ENCODE results near the gene ADSS1. TPM values are rescaled to one million over a fixed set of nuclear protein-coding genes. Genes with fewer than 3 reads are reported as not detected.

Gene ADSS1
- total RNA-seq, 5 donors from 2014 or later (not counting 1 experiment from before 2014, with no cell fraction given): 2.4 to 5.7 (median 3.5) TPM

DNA sequence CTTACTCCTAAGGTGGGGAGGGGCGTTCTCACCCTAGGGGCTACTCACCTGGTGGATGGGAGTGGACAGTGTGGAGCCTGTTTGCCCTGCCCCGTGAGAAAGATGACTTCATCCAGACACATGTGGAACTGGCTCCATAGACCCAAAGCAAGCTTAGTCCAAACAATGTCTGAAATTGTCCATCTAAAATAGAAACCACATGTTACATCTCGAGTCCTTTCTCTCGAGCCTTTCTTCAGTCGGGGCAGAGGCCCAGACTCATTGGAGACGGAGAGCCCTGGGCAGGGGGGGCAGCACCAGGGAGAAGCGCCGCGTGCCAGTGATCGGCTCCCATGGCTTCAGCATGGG is 33.2 kb downstream of the ADSS1 start:
- H3K36me3 ChIP-seq (ENCODE audit: control insufficient read depth in 2 of 2, extremely low read depth in 1 of 2, insufficient read depth in 1 of 2, low read length in 1 of 2): peaks cover 1 to 62% of the 10 kb centered on the region in 2 donors

DNA sequence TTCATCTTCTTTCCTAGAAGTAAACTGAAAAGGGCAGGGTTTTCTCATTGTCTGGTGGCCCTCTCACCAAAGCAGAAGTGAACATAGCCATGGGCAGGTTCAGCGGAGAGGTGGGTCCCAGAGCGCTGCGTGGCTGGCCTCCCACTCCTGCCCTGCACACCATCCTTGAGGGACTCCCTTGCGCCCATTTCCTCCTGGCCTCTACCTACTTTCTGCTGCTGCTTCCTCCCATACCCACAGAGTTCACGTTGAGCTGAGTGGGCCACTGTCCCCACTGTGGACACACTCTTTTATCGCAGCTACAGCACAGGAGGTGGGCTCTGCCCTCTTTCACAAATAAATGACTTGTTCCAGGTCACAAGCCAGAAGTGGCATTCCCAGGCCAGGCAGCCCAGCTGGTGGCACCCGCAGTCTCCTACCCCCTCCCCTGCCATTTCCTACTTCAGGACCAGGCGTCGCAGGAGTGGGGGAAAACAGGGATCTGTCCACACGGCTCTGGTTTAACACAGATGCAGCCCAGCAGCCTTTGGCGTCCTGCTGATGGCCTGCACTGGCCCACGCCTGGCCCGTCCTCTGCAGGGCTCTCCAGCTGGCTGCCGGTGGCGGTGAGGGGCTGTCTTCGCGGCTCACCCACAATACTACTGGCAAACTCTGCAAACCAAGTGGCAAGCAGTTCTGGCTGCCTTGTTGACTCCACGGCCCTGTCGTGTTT is 33.8 kb downstream of the ADSS1 start:
- WGBS (ENCODE audit: insufficient coverage): 91% methylated on average over 19 of the region's 19 CpGs
- H3K4me1 Mint-ChIP-seq: peaks cover 35 to 53% (median 35%) of the 10 kb centered on the region in 3 donors
- Histone ChIP-seq H3K4me1 (ENCODE audit: control insufficient read depth in 1 of 2, extremely low read depth in 1 of 2, insufficient read depth in 2 of 2, low read length in 2 of 2) (peaks cover 10 to 41% of the 10 kb centered on the region in 2 experiments), H3K4me3 (ENCODE audit: control insufficient read depth in 1 of 2, extremely low read depth in 1 of 2, low read length in 1 of 2) (no peak overlapping the region), H3K27ac (ENCODE audit: low read length) (no peak overlapping the region), H3K36me3 (ENCODE audit: control insufficient read depth in 2 of 2, extremely low read depth in 1 of 2, insufficient read depth in 1 of 2, low read length in 1 of 2) (peaks cover 2 to 62% of the 10 kb centered on the region in 2 donors), H3K9me3 (no peaks in the 10 kb centered on the region), H3K27me3 (replicated peaks in 1 of 2; ENCODE audit: control insufficient read depth in 2 of 2, extremely low read depth in 1 of 2, insufficient read depth in 2 of 2, low read length in 1 of 2) (no peaks in the 10 kb centered on the region)
- H3K4me3 Mint-ChIP-seq: no peak overlapping the region
- DNase-seq: no peak
- ChIA-PET CTCF (interaction anchor here in 1 of 2 donors (1.2 kb wide), 1 partner anchor 11 kb away, joined by 4 read pairs; no protein-coding TSS in a partner anchor), POLR2A (interaction anchor here in 1 of 2 donors (0.6 kb wide), 1 partner anchor 1291 kb away, joined by 3 read pairs; no protein-coding TSS in a partner anchor)
- H3K36me3 Mint-ChIP-seq: peaks cover 34% of the 10 kb centered on the region
- no peak for ATAC-seq (replicated peaks in 1 of 4)
- no peaks in the 10 kb centered on the region for H3K27me3 Mint-ChIP-seq
- peak overlapping the region in 1 of 2 donors; percentile 28 for H3K27ac Mint-ChIP-seq
- H3K9me3 Mint-ChIP-seq: no peaks in the 10 kb centered on the region

More for the DNA sequence above, 33.2 kb downstream of the ADSS1 start:
- H3K4me1 ChIP-seq (ENCODE audit: control insufficient read depth in 1 of 2, extremely low read depth in 1 of 2, insufficient read depth in 2 of 2, low read length in 2 of 2): peaks cover 10 to 43% of the 10 kb centered on the region in 2 experiments
- Mint-ChIP-seq H3K36me3 (peaks cover 32% of the 10 kb centered on the region), H3K4me1 (peaks cover 37 to 53% (median 40%) of the 10 kb centered on the region in 3 donors), H3K27ac (peak overlapping the region in 1 of 2 donors; percentile 66), H3K27me3 (no peaks in the 10 kb centered on the region), H3K4me3 (peak overlapping the region in 1 of 3 donors; percentile 19), H3K9me3 (no peaks in the 10 kb centered on the region)
- H3K9me3 ChIP-seq: no peaks in the 10 kb centered on the region
- CTCF ChIA-PET: no interaction called here
- no peaks in the 10 kb centered on the region for H3K27me3 ChIP-seq (replicated peaks in 1 of 2; ENCODE audit: control insufficient read depth in 2 of 2, extremely low read depth in 1 of 2, insufficient read depth in 2 of 2, low read length in 1 of 2)
- POLR2A ChIA-PET: interaction anchor here in 1 of 2 donors (0.6 kb wide), 1 partner anchor 1290 kb away, joined by 3 read pairs; no protein-coding TSS in a partner anchor
- H3K27ac ChIP-seq (ENCODE audit: low read length): no peak overlapping the region
- no peak for DNase-seq
- 75% methylated on average over 4 of the region's 10 CpGs for WGBS (ENCODE audit: insufficient coverage)
- H3K4me3 ChIP-seq (ENCODE audit: control insufficient read depth in 1 of 2, extremely low read depth in 1 of 2, low read length in 1 of 2): no peak overlapping the region
- no peak for ATAC-seq (replicated peaks in 1 of 4)

DNA sequence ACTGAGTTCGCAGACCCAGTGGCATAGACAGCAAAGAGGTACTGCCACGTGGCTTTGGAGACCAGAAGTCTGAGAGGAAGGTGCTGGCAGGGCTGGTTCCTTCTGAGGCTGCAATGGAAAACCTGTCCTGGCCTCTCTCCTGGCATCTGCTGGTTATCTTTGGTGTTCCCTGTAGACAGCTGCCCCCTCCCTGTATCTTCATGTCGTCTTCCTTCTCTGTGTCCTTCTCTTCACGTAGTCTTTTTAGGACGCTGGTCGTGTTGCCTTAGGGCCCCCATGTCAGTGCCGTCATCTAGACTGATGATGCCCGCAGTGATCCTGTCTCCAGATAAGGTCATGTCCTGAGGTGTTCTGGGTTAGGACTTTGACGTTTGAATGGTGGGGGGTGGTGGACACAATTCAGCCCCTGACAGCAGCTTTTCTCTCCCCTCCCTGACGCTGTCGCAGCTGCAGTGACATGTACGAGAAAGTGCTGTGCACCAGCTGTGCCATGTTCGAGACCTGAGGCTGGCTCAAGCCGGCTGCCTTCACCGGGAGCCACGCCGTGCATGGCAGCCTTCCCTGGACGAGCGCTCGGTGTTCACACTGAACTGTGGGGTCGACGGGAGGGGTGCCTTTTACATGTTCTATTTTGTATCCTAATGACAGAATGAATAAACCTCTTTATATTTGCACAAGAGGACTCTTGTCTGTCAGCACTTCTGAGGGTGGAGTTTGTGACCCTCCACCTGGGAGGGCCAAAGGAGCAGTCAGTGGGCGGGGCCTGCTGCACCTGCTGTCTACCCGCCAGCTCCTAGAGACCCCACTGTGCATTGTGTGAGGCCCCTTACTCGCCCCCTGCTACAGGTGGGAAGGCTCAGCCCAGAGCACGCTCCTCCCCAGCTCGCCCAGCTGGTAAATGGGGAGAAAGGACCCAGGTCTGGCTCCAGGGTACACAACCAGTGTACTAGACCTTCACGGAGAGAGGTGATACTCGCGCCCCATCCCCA is 35.2 kb downstream of the ADSS1 start:
- ATAC-seq (replicated peaks in 1 of 4): no peak
- Mint-ChIP-seq H3K27me3 (no peaks in the 10 kb centered on the region), H3K36me3 (peaks cover 34% of the 10 kb centered on the region), H3K4me3 (no peak overlapping the region), H3K27ac (no peak overlapping the region), H3K4me1 (peaks cover 24 to 45% (median 26%) of the 10 kb centered on the region in 3 donors), H3K9me3 (no peaks in the 10 kb centered on the region)
- peaks cover 2 to 67% of the 10 kb centered on the region in 2 donors for H3K36me3 ChIP-seq (ENCODE audit: control insufficient read depth in 2 of 2, extremely low read depth in 1 of 2, insufficient read depth in 1 of 2, low read length in 1 of 2)
- POLR2A ChIA-PET: no interaction called here
- DNase-seq: no peak
- H3K4me1 ChIP-seq (ENCODE audit: control insufficient read depth in 1 of 2, extremely low read depth in 1 of 2, insufficient read depth in 2 of 2, low read length in 2 of 2): peaks cover 4 to 30% of the 10 kb centered on the region in 2 experiments
- 93% methylated on average over 23 of the region's 30 CpGs for WGBS (ENCODE audit: insufficient coverage)
- CTCF ChIA-PET: interaction anchor here in 1 of 2 donors (0.7 to 1.2 kb wide), 2 partner anchors 7 to 9 kb away, joined by 4 to 6 read pairs; no protein-coding TSS in a partner anchor
- H3K27me3 ChIP-seq (replicated peaks in 1 of 2; ENCODE audit: control insufficient read depth in 2 of 2, extremely low read depth in 1 of 2, insufficient read depth in 2 of 2, low read length in 1 of 2): no peaks in the 10 kb centered on the region
- H3K4me3 ChIP-seq (ENCODE audit: control insufficient read depth in 1 of 2, extremely low read depth in 1 of 2, low read length in 1 of 2): no peak overlapping the region
- H3K9me3 ChIP-seq: no peaks in the 10 kb centered on the region
- H3K27ac ChIP-seq (ENCODE audit: low read length): no peak overlapping the region

GRCh38 chr14:104765517-104765916 is 41.5 kb downstream of the ADSS1 start:
- ChIA-PET CTCF (interaction anchor here in 1 of 2 donors (0.6 kb wide), 1 partner anchor 842 kb away, joined by 3 read pairs; no protein-coding TSS in a partner anchor), POLR2A (interaction anchor here in 1 of 2 donors (0.6 kb wide), 1 partner anchor 766 kb away, joined by 4 read pairs; no protein-coding TSS in a partner anchor)
- Histone ChIP-seq H3K4me3 (ENCODE audit: control insufficient read depth in 1 of 2, extremely low read depth in 1 of 2, low read length in 1 of 2) (no peak overlapping the region), H3K27ac (ENCODE audit: low read length) (no peak overlapping the region), H3K9me3 (no peaks in the 10 kb centered on the region), H3K4me1 (ENCODE audit: control insufficient read depth in 1 of 2, extremely low read depth in 1 of 2, insufficient read depth in 2 of 2, low read length in 2 of 2) (peaks cover 0 to 8% of the 10 kb centered on the region in 2 experiments), H3K36me3 (ENCODE audit: control insufficient read depth in 2 of 2, extremely low read depth in 1 of 2, insufficient read depth in 1 of 2, low read length in 1 of 2) (peaks cover 2 to 21% of the 10 kb centered on the region in 2 donors), H3K27me3 (replicated peaks in 1 of 2; ENCODE audit: control insufficient read depth in 2 of 2, extremely low read depth in 1 of 2, insufficient read depth in 2 of 2, low read length in 1 of 2) (no peaks in the 10 kb centered on the region)
- ATAC-seq (replicated peaks in 1 of 4): no peak
- H3K27me3 Mint-ChIP-seq: no peaks in the 10 kb centered on the region
- DNase-seq: no peak
- H3K9me3 Mint-ChIP-seq: no peaks in the 10 kb centered on the region
- H3K4me1 Mint-ChIP-seq: peaks cover 0 to 10% (median 0%) of the 10 kb centered on the region in 3 donors
- no CpG with 5 or more reads among the region's 3 CpGs for WGBS (ENCODE audit: insufficient coverage)
- H3K36me3 Mint-ChIP-seq: peaks cover 14% of the 10 kb centered on the region
- peak overlapping the region in 1 of 2 donors; percentile 28 for H3K27ac Mint-ChIP-seq
- H3K4me3 Mint-ChIP-seq: no peak overlapping the region

GRCh38 chr14:104766256-104766862 is 42.3 kb downstream of the ADSS1 start:
- CTCF ChIA-PET: interaction anchor here (0.6 to 1.4 kb wide), 3 partner anchors 8 to 60 kb away, joined by 3 to 6 read pairs (median 4); partner anchors contain the start of gene SIVA1 (in 1 of the 2)

More at GRCh38 chr14:104766256-104766862, 42.3 kb downstream of the ADSS1 start:
- no peaks in the 10 kb centered on the region for H3K9me3 ChIP-seq
- H3K27me3 ChIP-seq (replicated peaks in 1 of 2; ENCODE audit: control insufficient read depth in 2 of 2, extremely low read depth in 1 of 2, insufficient read depth in 2 of 2, low read length in 1 of 2): no peaks in the 10 kb centered on the region
- H3K4me1 ChIP-seq (ENCODE audit: control insufficient read depth in 1 of 2, extremely low read depth in 1 of 2, insufficient read depth in 2 of 2, low read length in 2 of 2): peaks cover 0 to 8% of the 10 kb centered on the region in 2 experiments
- H3K27me3 Mint-ChIP-seq: no peaks in the 10 kb centered on the region
- POLR2A ChIA-PET: no interaction called here
- no peak overlapping the region for H3K4me3 Mint-ChIP-seq
- no peak overlapping the region for H3K27ac Mint-ChIP-seq
- peaks cover 2 to 24% of the 10 kb centered on the region in 2 donors for H3K36me3 ChIP-seq (ENCODE audit: control insufficient read depth in 2 of 2, extremely low read depth in 1 of 2, insufficient read depth in 1 of 2, low read length in 1 of 2)
- peaks cover 0 to 10% (median 0%) of the 10 kb centered on the region in 3 donors for H3K4me1 Mint-ChIP-seq
- no peak overlapping the region for H3K4me3 ChIP-seq (ENCODE audit: control insufficient read depth in 1 of 2, extremely low read depth in 1 of 2, low read length in 1 of 2)
- H3K27ac ChIP-seq (ENCODE audit: low read length): no peak overlapping the region
- WGBS (ENCODE audit: insufficient coverage): 100% methylated on average over 1 of the region's 4 CpGs
- ATAC-seq (replicated peaks in 1 of 4): no peak
- H3K36me3 Mint-ChIP-seq: peaks cover 17% of the 10 kb centered on the region
- peaks cover 0 to 2% (median 0%) of the 10 kb centered on the region in 3 donors for H3K9me3 Mint-ChIP-seq
- no peak for DNase-seq

Data from T-cell (primary cell).